ENCODE results near the gene CNOT3.

The CNOT3 gene

DNA sequence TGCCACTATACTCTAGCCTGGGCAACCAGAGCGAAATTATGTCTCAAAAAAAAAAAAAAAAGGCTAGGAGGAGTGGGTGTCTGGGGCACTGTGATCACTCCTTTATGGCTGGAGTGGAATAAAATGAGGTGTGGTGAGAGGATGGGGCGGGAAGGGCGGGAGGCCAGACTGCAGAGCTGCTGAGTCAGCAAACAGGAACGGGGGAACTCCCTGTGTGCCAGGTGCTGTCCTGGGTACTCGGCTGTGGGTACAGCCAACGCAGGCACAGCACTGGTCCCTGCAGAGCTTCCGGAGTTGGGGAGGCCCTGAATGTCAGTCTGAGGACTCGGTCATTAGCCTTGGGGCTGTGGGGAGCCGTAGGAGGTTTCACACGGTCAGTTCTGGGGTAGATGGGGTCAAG, 16.3 kb upstream of the CNOT3 start:
- DNase-seq (ENCODE audit: low read depth in 1 of 2, low spot score in 1 of 2), result no peak

DNA sequence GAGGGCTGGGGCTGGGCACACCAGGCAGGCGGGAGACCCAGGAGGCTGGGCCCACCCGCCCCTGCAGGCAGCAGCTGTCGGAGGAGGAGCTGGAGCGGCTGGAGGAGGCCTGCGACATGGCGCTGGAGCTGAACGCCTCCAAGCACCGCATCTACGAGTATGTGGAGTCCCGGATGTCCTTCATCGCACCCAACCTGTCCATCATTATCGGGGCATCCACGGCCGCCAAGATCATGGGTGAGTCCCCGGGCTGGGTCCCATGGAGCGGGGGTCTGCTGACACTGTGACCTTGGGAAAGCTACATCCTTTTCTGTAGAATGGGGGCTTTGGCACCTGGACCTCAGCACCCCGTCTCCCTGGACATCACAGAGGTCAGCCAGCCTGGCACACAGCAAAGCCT, 13.9 kb upstream of the CNOT3 start:
- DNase-seq (ENCODE audit: low read depth in 1 of 2, low spot score in 1 of 2), result no peak

DNA sequence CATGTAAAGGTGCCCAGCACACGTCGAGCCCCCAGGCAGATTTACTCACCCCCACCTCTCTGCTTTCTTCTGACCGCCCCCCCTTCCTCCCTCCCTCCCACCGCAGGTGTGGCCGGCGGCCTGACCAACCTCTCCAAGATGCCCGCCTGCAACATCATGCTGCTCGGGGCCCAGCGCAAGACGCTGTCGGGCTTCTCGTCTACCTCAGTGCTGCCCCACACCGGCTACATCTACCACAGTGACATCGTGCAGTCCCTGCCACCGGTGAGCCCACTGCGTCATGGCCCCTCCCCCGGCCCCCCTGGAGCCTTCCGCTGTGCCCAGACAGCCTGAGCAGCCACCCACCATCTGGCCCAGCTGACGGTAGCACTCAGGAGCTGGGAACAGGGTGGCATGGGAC, 13.2 kb upstream of the CNOT3 start:
- DNase-seq (ENCODE audit: low read depth in 1 of 2, low spot score in 1 of 2), result no peak

GRCh38 chr19:54125713-54126112, 11.8 kb upstream of the CNOT3 start:
- DNase-seq (ENCODE audit: low read depth in 1 of 2, low spot score in 1 of 2), result no peak

GRCh38 chr19:54127688-54128440, 9.7 kb upstream of the CNOT3 start:
- no peak for DNase-seq (ENCODE audit: low read depth in 1 of 2, low spot score in 1 of 2)

DNA sequence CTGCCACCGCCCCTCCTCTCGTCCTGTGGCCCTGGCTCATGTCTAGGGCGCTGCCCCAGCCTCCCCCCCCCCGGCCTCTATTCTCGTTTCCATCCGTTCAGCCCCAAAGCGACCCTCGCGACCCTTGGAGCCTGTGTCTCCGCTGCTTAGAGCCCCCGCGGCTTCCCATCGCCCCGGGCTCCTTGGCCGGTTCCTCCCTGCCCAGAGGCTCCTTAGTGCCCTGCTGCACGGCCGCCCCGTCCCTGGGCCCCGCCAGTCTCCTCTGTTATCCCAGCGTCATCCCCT, 9.2 kb upstream of the CNOT3 start:
- no peak for DNase-seq (ENCODE audit: low read depth in 1 of 2, low spot score in 1 of 2)

DNA sequence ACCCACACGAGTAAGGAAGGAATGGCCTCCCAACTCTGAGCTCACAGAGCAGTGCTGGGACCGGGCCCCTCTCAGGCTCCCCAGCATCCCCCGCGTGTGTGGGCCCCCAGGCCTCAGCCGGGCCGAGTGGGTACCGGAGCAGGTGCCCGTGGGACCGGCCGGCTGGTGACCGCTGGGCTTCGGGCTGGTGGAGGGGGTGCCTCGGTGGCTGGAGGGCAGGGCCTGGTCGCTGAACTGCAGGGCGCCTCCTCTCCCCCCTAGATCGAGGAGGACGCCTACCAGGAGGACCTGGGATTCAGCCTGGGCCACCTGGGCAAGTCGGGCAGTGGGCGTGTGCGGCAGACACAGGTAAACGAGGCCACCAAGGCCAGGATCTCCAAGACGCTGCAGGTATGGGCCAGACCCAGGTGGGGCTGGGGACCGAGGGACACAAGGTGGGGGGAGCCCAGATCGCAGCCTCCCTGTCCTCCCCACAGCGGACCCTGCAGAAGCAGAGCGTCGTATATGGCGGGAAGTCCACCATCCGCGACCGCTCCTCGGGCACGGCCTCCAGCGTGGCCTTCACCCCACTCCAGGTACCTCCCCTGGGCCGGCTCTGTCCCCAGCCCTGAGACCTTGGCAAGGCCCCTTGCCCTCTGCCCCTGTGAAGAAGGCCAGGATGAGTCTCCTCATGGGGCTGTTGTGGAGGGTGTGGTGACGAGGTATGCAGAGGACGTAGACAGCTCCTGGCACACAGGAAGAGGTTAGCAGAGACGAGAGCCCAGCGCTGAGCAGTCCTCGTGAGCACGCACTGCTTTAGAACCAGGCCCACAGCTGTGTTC, 8.6 kb upstream of the CNOT3 start:
- no peak for DNase-seq (ENCODE audit: low read depth in 1 of 2, low spot score in 1 of 2)

- no peak for DNase-seq (ENCODE audit: low read depth in 1 of 2, low spot score in 1 of 2)
Measured at GRCh38 chr19:54129617-54129996, 8.0 kb upstream of the CNOT3 start.

GRCh38 chr19:54133312-54133956, 4.1 kb upstream of the CNOT3 start:
- no peak for DNase-seq (ENCODE audit: low read depth in 1 of 2, low spot score in 1 of 2)

DNA sequence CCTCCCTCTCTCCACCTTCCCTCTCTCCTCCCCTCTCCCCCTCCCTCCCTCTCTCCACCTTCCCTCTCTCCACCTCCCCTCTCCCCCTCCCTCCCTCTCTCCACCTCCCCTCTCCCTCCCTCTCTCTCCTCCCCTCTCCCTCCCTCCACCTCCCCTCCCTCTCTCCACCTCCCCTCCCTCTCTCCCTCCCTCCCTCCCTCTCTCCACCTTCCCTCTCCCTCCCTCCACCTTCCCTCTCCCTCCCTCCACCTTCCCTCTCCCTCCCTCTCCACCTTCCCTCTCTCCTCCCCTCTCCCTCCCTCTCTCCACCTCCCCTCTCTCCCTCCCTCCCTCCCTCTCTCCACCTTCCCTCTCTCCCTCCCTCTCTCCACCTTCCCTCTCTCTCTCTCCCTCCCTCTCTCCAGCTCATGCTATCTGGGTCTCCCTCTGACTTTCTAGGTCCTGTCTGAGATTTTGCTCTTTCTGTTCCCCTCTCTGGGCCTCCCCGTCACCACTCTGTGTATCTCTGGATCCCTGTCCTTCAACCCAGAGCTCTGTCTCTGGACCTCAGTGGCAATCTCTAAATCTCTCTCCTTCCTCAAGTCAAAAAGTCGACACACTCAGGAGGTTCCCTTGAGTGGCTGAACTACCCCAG, 3.5 kb upstream of the CNOT3 start:
- no peak for DNase-seq (ENCODE audit: low read depth in 1 of 2, low spot score in 1 of 2)

DNA sequence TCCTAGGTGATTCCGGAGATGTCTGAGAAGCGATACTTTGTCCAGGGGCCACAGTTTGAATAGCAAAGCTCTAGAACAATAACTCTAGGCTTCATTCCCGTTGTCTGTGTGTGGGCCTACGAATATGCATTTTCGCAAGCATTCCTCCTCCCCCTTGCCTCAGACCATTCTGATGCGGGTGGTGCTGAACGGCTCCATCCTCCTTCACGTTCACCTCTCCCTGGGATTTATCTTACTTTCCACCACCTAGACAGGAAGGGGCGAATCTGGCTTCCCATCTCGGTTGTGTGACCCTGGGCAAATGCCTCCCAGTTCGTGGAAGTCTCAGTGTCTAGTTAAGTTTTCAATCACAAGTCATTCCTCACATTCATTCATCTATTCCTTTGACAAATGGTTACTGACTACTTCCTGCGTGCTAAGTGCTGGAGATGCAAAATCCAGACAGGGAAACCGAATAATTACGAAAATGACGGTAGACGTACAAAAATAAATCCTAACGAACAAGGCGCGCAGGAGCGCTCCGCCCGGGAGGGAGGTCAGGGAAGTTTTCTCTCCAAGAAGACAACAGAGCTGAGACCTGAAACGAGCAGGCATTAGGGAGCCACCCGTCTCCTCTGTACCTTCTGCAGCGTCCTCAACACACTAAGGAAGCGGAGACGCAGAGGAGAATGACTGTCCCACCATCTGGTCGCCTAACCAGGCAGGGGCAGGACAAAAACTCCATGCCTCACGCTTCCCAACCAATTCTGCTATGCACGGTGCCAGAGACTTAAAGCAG, 1.3 kb upstream of the CNOT3 start:
- no peak for DNase-seq (ENCODE audit: low read depth in 1 of 2, low spot score in 1 of 2)

- peak; percentile 92 to 99 for DNase-seq (ENCODE audit: low read depth in 1 of 2, low spot score in 1 of 2)
Measured at GRCh38 chr19:54136864-54137698, 481 bp upstream of the CNOT3 start.

GRCh38 chr19:54138489-54139256, 1.1 kb downstream of the CNOT3 start:
- DNase-seq (ENCODE audit: low read depth in 1 of 2, low spot score in 1 of 2), result no peak

DNA sequence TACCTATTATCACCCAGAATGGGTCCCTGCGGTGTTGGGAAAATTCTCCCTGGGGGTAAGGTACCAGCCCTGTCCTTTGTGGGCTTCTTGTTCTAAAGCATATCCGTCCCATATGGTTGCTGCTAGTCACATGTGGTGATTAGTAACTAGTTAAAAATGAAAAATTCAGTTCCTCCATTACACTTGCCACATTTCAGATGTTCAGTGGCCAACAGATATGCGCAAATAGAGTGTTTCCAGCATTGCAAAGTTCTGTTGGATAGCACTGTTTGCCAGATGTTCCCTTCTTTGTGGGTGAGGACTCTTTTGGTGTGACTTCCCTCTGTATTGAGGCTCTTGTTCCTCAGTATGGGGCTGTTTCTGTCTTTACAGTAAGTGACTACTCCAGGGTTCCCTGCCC, 3.8 kb downstream of the CNOT3 start:
- no peak for DNase-seq (ENCODE audit: low read depth in 1 of 2, low spot score in 1 of 2)

DNA sequence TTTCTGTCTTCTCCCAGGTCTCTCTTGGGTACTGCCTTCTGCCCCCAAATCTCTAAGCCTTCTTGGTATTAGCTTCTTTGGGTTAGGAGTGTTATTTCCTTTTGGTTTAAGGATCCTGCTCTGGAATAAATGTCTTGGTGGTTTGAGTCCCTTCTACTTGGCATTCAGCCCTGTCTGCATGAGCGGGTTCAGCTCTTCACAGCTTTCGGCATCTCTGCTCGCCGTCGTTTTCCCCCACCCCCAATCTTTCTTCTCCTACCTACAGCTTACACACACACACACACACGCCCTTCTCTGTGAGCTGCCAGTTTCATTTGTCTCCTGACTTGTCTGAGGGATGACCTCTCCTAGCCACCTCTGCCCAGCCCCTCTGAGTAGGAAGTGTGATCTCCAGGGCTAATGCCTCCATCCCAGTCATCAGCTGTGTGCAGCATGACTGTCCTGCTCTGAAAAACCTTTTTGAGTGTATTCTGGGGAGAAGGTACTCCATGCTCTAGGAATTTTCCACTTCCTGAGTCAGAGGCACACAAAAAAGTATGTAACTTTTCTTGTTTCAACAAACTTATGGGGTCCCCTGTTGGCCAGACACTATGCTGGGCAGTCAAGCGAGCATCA, 4.7 kb downstream of the CNOT3 start:
- DNase-seq (ENCODE audit: low read depth in 1 of 2, low spot score in 1 of 2), result no peak

- DNase-seq (ENCODE audit: low read depth in 1 of 2, low spot score in 1 of 2), result no peak
Measured at GRCh38 chr19:54145541-54146158, 8.1 kb downstream of the CNOT3 start.

DNA sequence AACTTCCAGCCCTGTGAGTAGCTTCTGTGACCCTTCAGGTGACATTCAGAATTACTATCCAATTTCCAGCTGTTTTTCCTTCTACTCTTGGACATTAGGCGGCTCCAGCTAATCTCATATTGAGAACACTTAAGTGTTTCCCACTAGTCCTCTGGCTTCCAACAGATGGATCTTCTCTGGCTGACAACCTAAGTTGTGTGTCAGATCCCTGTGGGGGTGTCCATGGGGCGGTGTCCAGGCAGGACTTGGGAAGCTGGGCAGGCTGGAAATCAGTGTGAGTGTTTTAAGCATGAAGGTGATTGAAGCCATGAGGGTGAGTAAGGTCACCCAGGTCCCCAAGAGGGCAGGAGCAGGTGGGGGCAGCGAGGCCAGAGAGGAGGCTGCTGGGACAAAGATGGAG, 10.1 kb downstream of the CNOT3 start:
- DNase-seq (ENCODE audit: low read depth in 1 of 2, low spot score in 1 of 2), result no peak

DNA sequence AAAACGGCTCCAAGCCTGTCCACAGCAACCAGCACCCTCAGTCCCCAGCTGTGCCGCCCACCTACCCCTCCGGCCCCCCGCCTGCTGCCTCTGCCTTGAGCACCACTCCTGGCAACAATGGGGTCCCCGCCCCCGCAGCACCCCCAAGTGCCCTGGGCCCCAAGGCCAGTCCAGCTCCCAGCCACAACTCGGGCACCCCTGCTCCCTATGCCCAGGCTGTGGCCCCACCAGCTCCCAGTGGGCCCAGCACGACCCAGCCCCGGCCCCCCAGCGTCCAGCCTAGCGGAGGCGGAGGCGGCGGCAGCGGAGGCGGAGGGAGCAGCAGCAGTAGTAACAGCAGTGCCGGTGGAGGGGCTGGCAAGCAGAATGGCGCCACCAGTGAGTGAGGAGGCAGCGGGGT, 10.6 kb downstream of the CNOT3 start:
- DNase-seq (ENCODE audit: low read depth in 1 of 2, low spot score in 1 of 2), result no peak

Measured in activated CD4-positive, alpha-beta T cell treated with anti-CD3 and anti-CD28 coated beads, Interleukin-2, amount 50 U/mL, for 24 hours (primary cell).